ENCODE measurements around the gene AQP2. TPM values are rescaled to one million over a fixed set of nuclear protein-coding genes. Genes with fewer than 3 reads are reported as not detected.

Gene AQP2
- total and polyA plus RNA-seq, 2 of the 13 experiments (the other 11 are each of a cell fraction or from before 2014, with no cell fraction given): not detected

GRCh38 chr12:49967042-49967776 is 16.7 kb downstream of the AQP2 start (continued):
- 0 out of 2 replicates have a peak, but pooled peaks have one; percentile 8 for TF ChIP-seq SOX5 (CRISPR knock-in tag; IDR thresholded peaks at IDR 0.05; ENCODE audit: borderline replicate concordance)
- TF ChIP-seq, protein P1, sequence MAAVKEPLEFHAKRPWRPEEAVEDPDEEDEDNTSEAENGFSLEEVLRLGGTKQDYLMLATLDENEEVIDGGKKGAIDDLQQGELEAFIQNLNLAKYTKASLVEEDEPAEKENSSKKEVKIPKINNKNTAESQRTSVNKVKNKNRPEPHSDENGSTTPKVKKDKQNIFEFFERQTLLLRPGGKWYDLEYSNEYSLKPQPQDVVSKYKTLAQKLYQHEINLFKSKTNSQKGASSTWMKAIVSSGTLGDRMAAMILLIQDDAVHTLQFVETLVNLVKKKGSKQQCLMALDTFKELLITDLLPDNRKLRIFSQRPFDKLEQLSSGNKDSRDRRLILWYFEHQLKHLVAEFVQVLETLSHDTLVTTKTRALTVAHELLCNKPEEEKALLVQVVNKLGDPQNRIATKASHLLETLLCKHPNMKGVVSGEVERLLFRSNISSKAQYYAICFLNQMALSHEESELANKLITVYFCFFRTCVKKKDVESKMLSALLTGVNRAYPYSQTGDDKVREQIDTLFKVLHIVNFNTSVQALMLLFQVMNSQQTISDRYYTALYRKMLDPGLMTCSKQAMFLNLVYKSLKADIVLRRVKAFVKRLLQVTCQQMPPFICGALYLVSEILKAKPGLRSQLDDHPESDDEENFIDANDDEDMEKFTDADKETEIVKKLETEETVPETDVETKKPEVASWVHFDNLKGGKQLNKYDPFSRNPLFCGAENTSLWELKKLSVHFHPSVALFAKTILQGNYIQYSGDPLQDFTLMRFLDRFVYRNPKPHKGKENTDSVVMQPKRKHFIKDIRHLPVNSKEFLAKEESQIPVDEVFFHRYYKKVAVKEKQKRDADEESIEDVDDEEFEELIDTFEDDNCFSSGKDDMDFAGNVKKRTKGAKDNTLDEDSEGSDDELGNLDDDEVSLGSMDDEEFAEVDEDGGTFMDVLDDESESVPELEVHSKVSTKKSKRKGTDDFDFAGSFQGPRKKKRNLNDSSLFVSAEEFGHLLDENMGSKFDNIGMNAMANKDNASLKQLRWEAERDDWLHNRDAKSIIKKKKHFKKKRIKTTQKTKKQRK (IDR thresholded peaks at IDR 0.05; ENCODE audit: low read length): no peak
- no peak for TF ChIP-seq MTF1 (CRISPR knock-in tag; IDR thresholded peaks at IDR 0.05)
- TF ChIP-seq, protein P2, sequence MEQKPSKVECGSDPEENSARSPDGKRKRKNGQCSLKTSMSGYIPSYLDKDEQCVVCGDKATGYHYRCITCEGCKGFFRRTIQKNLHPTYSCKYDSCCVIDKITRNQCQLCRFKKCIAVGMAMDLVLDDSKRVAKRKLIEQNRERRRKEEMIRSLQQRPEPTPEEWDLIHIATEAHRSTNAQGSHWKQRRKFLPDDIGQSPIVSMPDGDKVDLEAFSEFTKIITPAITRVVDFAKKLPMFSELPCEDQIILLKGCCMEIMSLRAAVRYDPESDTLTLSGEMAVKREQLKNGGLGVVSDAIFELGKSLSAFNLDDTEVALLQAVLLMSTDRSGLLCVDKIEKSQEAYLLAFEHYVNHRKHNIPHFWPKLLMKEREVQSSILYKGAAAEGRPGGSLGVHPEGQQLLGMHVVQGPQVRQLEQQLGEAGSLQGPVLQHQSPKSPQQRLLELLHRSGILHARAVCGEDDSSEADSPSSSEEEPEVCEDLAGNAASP (CRISPR knock-in tag; IDR thresholded peaks at IDR 0.05; ENCODE audit: borderline replicate concordance): no peak
- TF ChIP-seq NFIB (CRISPR knock-in tag; IDR thresholded peaks at IDR 0.05; ENCODE audit: borderline replicate concordance): no peak
- no peak; the same call in 1 of the 2 replicates for TF ChIP-seq SAFB2 (CRISPR knock-in tag; IDR thresholded peaks at IDR 0.05; ENCODE audit: borderline replicate concordance, low read depth)
- TF ChIP-seq, protein P3, sequence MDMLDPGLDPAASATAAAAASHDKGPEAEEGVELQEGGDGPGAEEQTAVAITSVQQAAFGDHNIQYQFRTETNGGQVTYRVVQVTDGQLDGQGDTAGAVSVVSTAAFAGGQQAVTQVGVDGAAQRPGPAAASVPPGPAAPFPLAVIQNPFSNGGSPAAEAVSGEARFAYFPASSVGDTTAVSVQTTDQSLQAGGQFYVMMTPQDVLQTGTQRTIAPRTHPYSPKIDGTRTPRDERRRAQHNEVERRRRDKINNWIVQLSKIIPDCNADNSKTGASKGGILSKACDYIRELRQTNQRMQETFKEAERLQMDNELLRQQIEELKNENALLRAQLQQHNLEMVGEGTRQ (IDR thresholded peaks at IDR 0.05; ENCODE audit: low read depth, low read length): no peak
- TF ChIP-seq, protein P3 (CRISPR knock-in tag; IDR thresholded peaks at IDR 0.05; ENCODE audit: borderline replicate concordance): no peak
- TF ChIP-seq MXI1 (IDR thresholded peaks at IDR 0.05; ENCODE audit: borderline replicate concordance, low read depth, low read length): no peak
- TF ChIP-seq CREB1 (IDR thresholded peaks at IDR 0.05): no peak
- no peak for TF ChIP-seq CREB1 (CRISPR knock-in tag; IDR thresholded peaks at IDR 0.05)
- TF ChIP-seq ZNF563 (CRISPR knock-in tag; IDR thresholded peaks at IDR 0.05): no peak; the same call in 1 of the 2 replicates
- no peak for TF ChIP-seq TP53 (CRISPR knock-in tag; conservative IDR thresholded peaks at IDR 0.05)
- TF ChIP-seq, protein P4, sequence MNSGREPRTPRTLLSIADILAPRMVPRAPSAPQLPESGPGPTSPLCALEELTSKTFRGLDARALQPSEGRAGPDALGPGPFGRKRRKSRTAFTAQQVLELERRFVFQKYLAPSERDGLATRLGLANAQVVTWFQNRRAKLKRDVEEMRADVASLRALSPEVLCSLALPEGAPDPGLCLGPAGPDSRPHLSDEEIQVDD (CRISPR knock-in tag; IDR thresholded peaks at IDR 0.05; ENCODE audit: borderline replicate concordance): no peak
- no peak for TF ChIP-seq HCFC1 (IDR thresholded peaks at IDR 0.05; ENCODE audit: low read depth, low read length)
- no peak for TF ChIP-seq TFE3 (CRISPR knock-in tag; IDR thresholded peaks at IDR 0.05)
- no peak for TF ChIP-seq ZNF691 (CRISPR knock-in tag; IDR thresholded peaks at IDR 0.05; ENCODE audit: borderline replicate concordance, low read depth)
- TF ChIP-seq ZNF777 (CRISPR knock-in tag; IDR thresholded peaks at IDR 0.05): 0 out of 2 replicates have a peak, but pooled peaks have one; percentile 34
- TF ChIP-seq IKZF1 (IDR thresholded peaks at IDR 0.05): no peak
- peak; percentile 18 for TF ChIP-seq HNRNPLL (IDR thresholded peaks at IDR 0.05; ENCODE audit: low read depth, low read length, poor library complexity, severe bottlenecking)

All from HepG2 (cell line).